ENCODE results near the gene SLC31A2.

Gene SLC31A2

GRCh38 chr9:113187929-113188595 lies 37.3 kb downstream of the SLC31A2 start:
- DNase-seq = no peak

- DNase-seq = no peak
Measured at GRCh38 chr9:113192455-113192854, 41.6 kb downstream of the SLC31A2 start.

GRCh38 chr9:113199683-113200329 lies 49.0 kb downstream of the SLC31A2 start:
- DNase-seq = no peak

- no peak for DNase-seq
Measured at GRCh38 chr9:113205432-113205831, 54.6 kb downstream of the SLC31A2 start.

GRCh38 chr9:113205861-113206260 lies 55.1 kb downstream of the SLC31A2 start:
- no peak for DNase-seq

- DNase-seq = no peak
Measured at GRCh38 chr9:113210815-113211214, 60.0 kb downstream of the SLC31A2 start.

Data from NCI-H446 treated with DMSO at 0.1 percent for 48 hours (cell line).